ENCODE measurements around the gene MRPL51.
A peak's percentile ranks its signal among the peaks of the same experiment; 100 is the strongest.

MRPL51 gene

DNA sequence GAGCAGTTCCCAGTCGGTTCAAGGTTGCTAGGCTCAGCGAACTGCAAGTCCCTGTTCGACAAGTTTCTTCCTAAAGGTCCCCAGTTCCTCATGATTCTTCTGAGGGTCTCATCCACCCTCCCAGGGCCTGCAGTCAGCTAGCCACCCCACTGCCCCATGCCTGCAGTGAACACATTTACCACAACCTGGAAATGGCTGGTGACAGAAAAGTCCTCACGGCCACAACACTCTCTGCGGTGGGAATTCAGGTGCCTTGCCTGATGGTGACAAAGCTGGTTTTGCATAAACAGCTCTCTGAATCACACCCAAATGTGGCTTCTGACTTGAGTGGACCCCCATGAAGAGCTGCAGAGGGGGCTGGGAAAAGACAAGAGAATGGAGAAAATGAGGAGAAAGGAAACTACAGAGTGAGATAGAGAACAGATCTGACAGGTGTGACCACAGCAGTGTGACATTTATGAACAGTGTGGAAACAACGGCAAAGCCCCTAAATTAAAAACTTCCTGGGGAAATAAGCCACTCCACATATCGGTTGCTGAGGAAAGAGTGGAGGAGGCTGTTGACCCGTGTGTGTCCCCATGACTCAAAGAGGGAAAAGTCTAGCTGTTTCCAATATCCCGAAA, 49.6 kb downstream of the MRPL51 start:
- Histone ChIP-seq H3K27ac (ENCODE audit: low read length) (no peak overlapping the region), H3K4me1 (ENCODE audit: low read length) (peaks cover 24% of the 10 kb centered on the region), H4K20me1 (ENCODE audit: insufficient read depth, low read length) (no peaks in the 10 kb centered on the region), H3K9ac (ENCODE audit: low read length) (no peak overlapping the region), H3K4me3 (ENCODE audit: low read length) (no peak overlapping the region), H3K9me3 (ENCODE audit: insufficient read depth, low read length) (peaks cover 13% of the 10 kb centered on the region; the same call in 1 of the 2 replicates), H3K4me2 (ENCODE audit: low read length) (peak overlapping the region; percentile 24; the same call in 1 of the 2 replicates), H3K79me2 (ENCODE audit: low read length) (no peaks in the 10 kb centered on the region), H2AFZ (ENCODE audit: low read depth, low read length) (no peak overlapping the region), H3K36me3 (replicated peaks; ENCODE audit: low read depth, low read length) (peaks cover 4% of the 10 kb centered on the region), H3K27me3 (ENCODE audit: low read depth, low read length) (no peaks in the 10 kb centered on the region)
- no peak for TF ChIP-seq EZH2phosphoT487 (IDR thresholded peaks at IDR 0.05; ENCODE audit: low read depth)
- TF ChIP-seq CTCF (IDR thresholded peaks at IDR 0.05; ENCODE audit: low read depth, low read length): no peak

DNA sequence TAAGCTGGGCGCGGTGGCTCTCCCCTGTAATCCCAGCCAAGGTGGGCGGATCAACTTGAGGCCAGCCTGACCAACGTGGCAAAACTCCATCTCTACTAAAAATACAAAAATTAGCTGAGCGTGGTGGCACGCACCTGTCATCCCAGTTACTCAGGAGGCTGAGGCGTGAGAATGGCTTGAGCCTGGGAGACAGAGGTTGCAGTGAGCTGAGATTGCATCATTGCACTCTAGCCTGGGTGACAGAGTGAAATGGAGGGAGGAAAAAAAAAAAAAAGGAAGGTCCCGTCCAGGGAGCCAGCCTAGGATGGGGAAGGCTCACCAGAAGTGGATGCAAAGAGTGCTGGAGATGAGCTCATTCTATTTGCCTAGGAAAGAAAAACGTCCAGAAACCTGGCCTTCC, 50.2 kb downstream of the MRPL51 start:
- no peaks in the 10 kb centered on the region for H4K20me1 ChIP-seq (ENCODE audit: insufficient read depth, low read length)
- peaks cover 24% of the 10 kb centered on the region for H3K4me1 ChIP-seq (ENCODE audit: low read length)
- no peaks in the 10 kb centered on the region for H3K27me3 ChIP-seq (ENCODE audit: low read depth, low read length)
- H3K79me2 ChIP-seq (ENCODE audit: low read length): no peaks in the 10 kb centered on the region
- no peak overlapping the region for H2AFZ ChIP-seq (ENCODE audit: low read depth, low read length)
- H3K36me3 ChIP-seq (replicated peaks; ENCODE audit: low read depth, low read length): peaks cover 4% of the 10 kb centered on the region
- no peak overlapping the region for H3K9ac ChIP-seq (ENCODE audit: low read length)
- TF ChIP-seq EZH2phosphoT487 (IDR thresholded peaks at IDR 0.05; ENCODE audit: low read depth): no peak
- TF ChIP-seq CTCF (IDR thresholded peaks at IDR 0.05; ENCODE audit: low read depth, low read length): no peak
- H3K27ac ChIP-seq (ENCODE audit: low read length): no peak overlapping the region
- H3K4me3 ChIP-seq (ENCODE audit: low read length): no peak overlapping the region
- H3K9me3 ChIP-seq (ENCODE audit: insufficient read depth, low read length): peaks cover 13% of the 10 kb centered on the region; the same call in 1 of the 2 replicates
- no peak overlapping the region for H3K4me2 ChIP-seq (ENCODE audit: low read length)
